Upper lobe of left lung (tissue), 4 donors: Measurements from ENCODE around the gene OTOP1.
"Not testable (repeated sequence)": the region's sequence is repeated elsewhere in the genome, so short reads cannot be mapped to it uniquely, and the experiment has no call there.

Experiments
- POLR2A ChIP-seq, 4 donors: fragments of 450-650 bp; IDR thresholded peaks; one replicate each; pipeline ENCODE4 v1.5.1; 2016 to 2017; ENCODE audit warnings: antibody characterized with exemption in 4 of 4, mild to moderate bottlenecking in 2 of 4
- POLR2AphosphoS5 ChIP-seq, 2 donors: sonication (generic); formaldehyde crosslinking; IDR thresholded peaks; one replicate each; pipeline ENCODE4 v1.5.1; 2017; ENCODE audit warnings: antibody characterized with exemption in 2 of 2
- TF ChIP-seq, protein P1 (sequence below), 6 experiments: fragments of 450-650 bp in 4 of 6; fragments of 200-600 bp in 2 of 6; sonication (generic) in 2 of 6; IDR thresholded peaks; one replicate each; pipeline ENCODE4 v1.5.1; 2016 to 2019; ENCODE audit warnings: antibody characterized with exemption in 6 of 6

GRCh38 chr4:4166986-4167385 is 59.7 kb downstream of the OTOP1 start:
- TF ChIP-seq POLR2AphosphoS5, POLR2A (IDR thresholded peaks at IDR 0.05): not testable (repeated sequence)
- TF ChIP-seq, protein P1, sequence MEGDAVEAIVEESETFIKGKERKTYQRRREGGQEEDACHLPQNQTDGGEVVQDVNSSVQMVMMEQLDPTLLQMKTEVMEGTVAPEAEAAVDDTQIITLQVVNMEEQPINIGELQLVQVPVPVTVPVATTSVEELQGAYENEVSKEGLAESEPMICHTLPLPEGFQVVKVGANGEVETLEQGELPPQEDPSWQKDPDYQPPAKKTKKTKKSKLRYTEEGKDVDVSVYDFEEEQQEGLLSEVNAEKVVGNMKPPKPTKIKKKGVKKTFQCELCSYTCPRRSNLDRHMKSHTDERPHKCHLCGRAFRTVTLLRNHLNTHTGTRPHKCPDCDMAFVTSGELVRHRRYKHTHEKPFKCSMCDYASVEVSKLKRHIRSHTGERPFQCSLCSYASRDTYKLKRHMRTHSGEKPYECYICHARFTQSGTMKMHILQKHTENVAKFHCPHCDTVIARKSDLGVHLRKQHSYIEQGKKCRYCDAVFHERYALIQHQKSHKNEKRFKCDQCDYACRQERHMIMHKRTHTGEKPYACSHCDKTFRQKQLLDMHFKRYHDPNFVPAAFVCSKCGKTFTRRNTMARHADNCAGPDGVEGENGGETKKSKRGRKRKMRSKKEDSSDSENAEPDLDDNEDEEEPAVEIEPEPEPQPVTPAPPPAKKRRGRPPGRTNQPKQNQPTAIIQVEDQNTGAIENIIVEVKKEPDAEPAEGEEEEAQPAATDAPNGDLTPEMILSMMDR (IDR thresholded peaks at IDR 0.05): not testable (repeated sequence)
